DND-41 (cell line): ENCODE data around the gene CC2D1A.

Source experiments
- ATAC-seq: fragments of 200-7000 bp; cut with Tn5 transposase; 3 replicates; pipeline ENCODE4 v1.9.1; 2021; ENCODE audit warnings: low read depth; ENCODE audit not compliant: insufficient read depth
- DNase-seq: peaks from one replicate; pipeline ENCODE4 v3.0.0-alpha.2; 2020
- H2AFZ ChIP-seq: 2 replicates; pipeline ENCODE4 v1.6.0; 2012; ENCODE audit warnings: low read depth, low read length
- H3K27ac ChIP-seq: 2 replicates; pipeline ENCODE4 v1.5.1; 2012; ENCODE audit warnings: low read length, inconsistent platforms
- H3K27me3 ChIP-seq: fragments of 200-600 bp; sonication (generic); 2 replicates; pipeline ENCODE4 v1.6.0; 2012; ENCODE audit warnings: low read length, mild to moderate bottlenecking, inconsistent platforms; ENCODE audit not compliant: insufficient read depth, poor library complexity
- H3K36me3 ChIP-seq: 2 replicates; pipeline ENCODE4 v1.5.1; 2012; ENCODE audit warnings: low read length, inconsistent platforms; ENCODE audit not compliant: insufficient read depth
- H3K4me1 ChIP-seq: 2 replicates; pipeline ENCODE4 v1.5.1; 2012; ENCODE audit warnings: mild to moderate bottlenecking, low read length; ENCODE audit not compliant: insufficient read depth
- H3K4me2 ChIP-seq: 2 replicates; pipeline ENCODE4 v1.6.0; 2012; ENCODE audit warnings: mild to moderate bottlenecking, moderate library complexity, low read length, inconsistent platforms; ENCODE audit not compliant: insufficient read depth
- H3K4me3 ChIP-seq, 2 experiments: fragments of 200-600 bp in 1 of 2; shearing (Covaris generic) in 1 of 2; 2 replicates each; pipeline ENCODE4 v1.5.1; 2012 to 2016; ENCODE audit warnings: inconsistent platforms in 2 of 2, low read length in 2 of 2, mild to moderate bottlenecking in 2 of 2, low read depth in 1 of 2, moderate library complexity in 1 of 2
- H3K79me2 ChIP-seq: 2 replicates; pipeline ENCODE4 v1.6.0; 2012; ENCODE audit warnings: low read length, inconsistent platforms; ENCODE audit not compliant: insufficient read depth
- H3K9ac ChIP-seq: 2 replicates; pipeline ENCODE4 v1.6.0; 2012; ENCODE audit warnings: low read depth, mild to moderate bottlenecking, inconsistent platforms, low read length, moderate library complexity
- H3K9me3 ChIP-seq: 2 replicates; pipeline ENCODE4 v1.5.1; 2012; ENCODE audit warnings: low read length, moderate library complexity, mild to moderate bottlenecking, inconsistent platforms; ENCODE audit not compliant: insufficient read depth, severe bottlenecking
- H4K20me1 ChIP-seq: 2 replicates; pipeline ENCODE4 v1.6.0; 2012; ENCODE audit warnings: low read length; ENCODE audit not compliant: insufficient read depth
- EZH2 ChIP-seq: IDR thresholded peaks from 3 replicates; pipeline ENCODE4 v1.6.1; 2012; ENCODE audit warnings: borderline replicate concordance, low read depth, mild to moderate bottlenecking, moderate library complexity, low read length, inconsistent platforms; ENCODE audit not compliant: severe bottlenecking
- TF ChIP-seq, protein P1 (sequence below): IDR thresholded peaks from 2 replicates; pipeline ENCODE4 v1.5.1; 2012; ENCODE audit warnings: borderline replicate concordance, low read length, moderate library complexity, mild to moderate bottlenecking; ENCODE audit not compliant: poor library complexity, severe bottlenecking; ENCODE audit errors: extremely low read depth

Gene CC2D1A

DNA sequence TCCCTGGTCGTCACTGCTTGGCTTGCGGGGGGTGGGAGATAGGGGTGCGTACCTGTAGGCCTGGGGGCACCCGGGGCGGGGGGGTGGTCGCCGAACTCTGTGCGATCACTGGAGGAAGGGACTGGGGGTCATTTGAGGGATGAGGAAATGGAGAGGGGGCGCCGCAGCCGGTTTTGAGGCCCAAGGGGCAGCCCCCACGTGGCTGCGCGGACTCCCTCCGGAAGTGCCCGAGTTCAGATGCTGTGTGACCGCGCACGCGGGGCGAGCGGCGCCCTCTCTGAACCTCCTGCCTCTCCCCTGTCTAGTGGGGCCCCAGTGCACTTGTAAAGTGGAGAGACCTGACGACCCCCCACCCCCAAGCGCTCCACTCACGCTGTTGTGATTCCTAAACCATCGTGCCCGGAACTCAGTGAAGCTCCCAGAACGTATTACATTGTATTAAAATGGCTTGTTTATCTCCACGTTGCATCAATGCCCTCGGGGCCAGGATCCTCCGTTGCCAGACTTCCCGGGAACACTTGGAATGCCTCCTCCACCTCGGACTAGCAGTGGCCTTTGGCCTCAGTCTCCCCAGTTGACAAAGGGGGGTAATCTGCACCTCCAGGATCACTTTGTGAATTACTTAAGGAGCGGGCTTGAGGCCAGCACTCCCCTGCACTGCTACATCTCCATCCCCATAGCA is 32.0 kb upstream of the CC2D1A start:
- Histone ChIP-seq H3K27ac (no peak overlapping the region), H3K4me2 (no peak overlapping the region), H3K4me1 (peaks cover 6% of the 10 kb centered on the region; the same call in 1 of the 2 replicates), H4K20me1 (peaks cover 24% of the 10 kb centered on the region; the same call in 1 of the 2 replicates), H3K27me3 (no peaks in the 10 kb centered on the region), H3K9ac (no peak overlapping the region), H3K4me3 (no peak overlapping the region), H3K79me2 (peaks cover 37% of the 10 kb centered on the region), H2AFZ (no peak overlapping the region), H3K36me3 (peaks cover 14% of the 10 kb centered on the region), H3K9me3 (no peaks in the 10 kb centered on the region)
- ATAC-seq: no peak
- DNase-seq: no peak
- TF ChIP-seq, protein P1, sequence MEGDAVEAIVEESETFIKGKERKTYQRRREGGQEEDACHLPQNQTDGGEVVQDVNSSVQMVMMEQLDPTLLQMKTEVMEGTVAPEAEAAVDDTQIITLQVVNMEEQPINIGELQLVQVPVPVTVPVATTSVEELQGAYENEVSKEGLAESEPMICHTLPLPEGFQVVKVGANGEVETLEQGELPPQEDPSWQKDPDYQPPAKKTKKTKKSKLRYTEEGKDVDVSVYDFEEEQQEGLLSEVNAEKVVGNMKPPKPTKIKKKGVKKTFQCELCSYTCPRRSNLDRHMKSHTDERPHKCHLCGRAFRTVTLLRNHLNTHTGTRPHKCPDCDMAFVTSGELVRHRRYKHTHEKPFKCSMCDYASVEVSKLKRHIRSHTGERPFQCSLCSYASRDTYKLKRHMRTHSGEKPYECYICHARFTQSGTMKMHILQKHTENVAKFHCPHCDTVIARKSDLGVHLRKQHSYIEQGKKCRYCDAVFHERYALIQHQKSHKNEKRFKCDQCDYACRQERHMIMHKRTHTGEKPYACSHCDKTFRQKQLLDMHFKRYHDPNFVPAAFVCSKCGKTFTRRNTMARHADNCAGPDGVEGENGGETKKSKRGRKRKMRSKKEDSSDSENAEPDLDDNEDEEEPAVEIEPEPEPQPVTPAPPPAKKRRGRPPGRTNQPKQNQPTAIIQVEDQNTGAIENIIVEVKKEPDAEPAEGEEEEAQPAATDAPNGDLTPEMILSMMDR: no peak
- TF ChIP-seq EZH2: no peak

DNA sequence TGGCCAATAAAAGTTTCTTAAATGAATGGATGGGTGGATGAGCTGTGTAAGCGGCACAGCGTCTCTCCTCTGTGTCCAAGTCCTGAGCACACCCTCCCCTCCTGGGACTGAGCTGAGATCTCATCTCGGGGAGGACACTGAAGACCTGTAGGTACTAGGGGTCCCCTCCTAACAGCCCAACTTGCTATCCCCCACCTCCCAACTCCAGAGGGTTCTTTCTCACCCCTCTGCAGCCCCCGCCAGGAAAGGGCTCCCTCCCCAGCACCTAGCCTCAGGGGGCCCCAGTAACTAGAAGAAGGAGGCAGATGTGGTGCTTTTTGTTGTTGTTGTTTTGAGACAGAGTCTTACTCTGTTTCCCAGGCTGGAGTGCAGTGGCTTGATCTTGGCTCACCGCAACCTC is 30.2 kb upstream of the CC2D1A start:
- H3K9ac ChIP-seq: no peak overlapping the region
- peaks cover 21% of the 10 kb centered on the region; the same call in 1 of the 2 replicates for H4K20me1 ChIP-seq
- DNase-seq (no peak), ATAC-seq (no peak)
- peaks cover 24% of the 10 kb centered on the region for H3K79me2 ChIP-seq
- H2AFZ ChIP-seq: no peak overlapping the region
- H3K9me3 ChIP-seq: no peaks in the 10 kb centered on the region
- peaks cover 15% of the 10 kb centered on the region for H3K4me1 ChIP-seq
- H3K27me3 ChIP-seq: no peaks in the 10 kb centered on the region
- H3K4me3 ChIP-seq: no peak overlapping the region
- H3K36me3 ChIP-seq: peaks cover 7% of the 10 kb centered on the region
- TF ChIP-seq, protein P1: no peak
- no peak for TF ChIP-seq EZH2
- no peak overlapping the region for H3K27ac ChIP-seq
- no peak overlapping the region for H3K4me2 ChIP-seq

DNA sequence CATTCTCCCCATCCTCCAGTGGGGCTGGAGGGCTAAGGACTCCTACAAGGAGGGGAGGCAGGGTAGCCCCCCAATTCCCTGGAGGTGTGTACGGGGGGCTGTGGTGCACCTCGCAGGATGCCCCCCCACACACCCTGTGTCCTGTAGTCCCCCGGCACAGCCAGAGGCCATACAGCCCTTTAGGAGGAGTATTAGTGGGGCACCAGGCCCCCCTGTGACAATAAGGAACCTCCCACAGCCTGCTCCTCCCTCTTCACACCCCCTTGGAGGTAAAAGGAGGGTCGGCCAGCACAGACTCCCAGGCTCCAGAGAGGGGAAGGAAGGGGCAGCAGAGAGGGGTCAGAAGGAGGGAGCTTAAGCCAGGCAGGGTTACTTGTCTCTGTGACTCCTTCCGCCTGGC is 29.2 kb upstream of the CC2D1A start, which contains the start of gene NANOS3:
TSS of gene NANOS3 (plus strand) at position 301 of the 400 bp plus-strand sequence. CDS start 115 bp downstream, outside the sequence.
- Histone ChIP-seq H2AFZ (no peak within 1 kb of the TSS), H3K9ac (no peak within 1 kb of the TSS)
- ATAC-seq: no peak

More for the DNA sequence above, 29.2 kb upstream of the CC2D1A start, which contains the start of gene NANOS3:
- TF ChIP-seq, protein P1: no peak
- no peak for TF ChIP-seq EZH2
- peaks cover 14% of the 10 kb centered on the region for H3K79me2 ChIP-seq
- no peak within 1 kb of the TSS for H3K27ac ChIP-seq
- peaks cover 7% of the 10 kb centered on the region for H3K36me3 ChIP-seq
- peaks cover 15% of the 10 kb centered on the region; the same call in 1 of the 2 replicates for H4K20me1 ChIP-seq
- no peak for DNase-seq
- no peaks in the 10 kb centered on the region for H3K9me3 ChIP-seq
- no peak within 1 kb of the TSS for H3K4me3 ChIP-seq
- H3K4me2 ChIP-seq: no peak within 1 kb of the TSS
- H3K4me1 ChIP-seq: peaks cover 26% of the 10 kb centered on the region
- H3K27me3 ChIP-seq: no peaks in the 10 kb centered on the region
